ENCODE results near the gene CEACAM16.

CEACAM16 gene

GRCh38 chr19:44748426-44749254, 49.7 kb downstream of the CEACAM16 start, which contains the start of gene BCL3:
Gene BCL3 (plus strand): TSS chr19:44748708. CDS start chr19:44748791, 83 bp downstream.
- TF ChIP-seq CTCF (IDR thresholded peaks at IDR 0.05; ENCODE audit: low read depth, low read length): no peak
- DNase-seq (ENCODE audit: extremely low read depth, low read depth): peak; percentile 58

- no peak for DNase-seq (ENCODE audit: extremely low read depth, low read depth)
- TF ChIP-seq CTCF (IDR thresholded peaks at IDR 0.05; ENCODE audit: low read depth, low read length): no peak
These were observed 50.3 kb downstream of the CEACAM16 start for GRCh38 chr19:44749292-44749691.

GRCh38 chr19:44749994-44750393, 51.0 kb downstream of the CEACAM16 start:
- no peak for TF ChIP-seq CTCF (IDR thresholded peaks at IDR 0.05; ENCODE audit: low read depth, low read length)
- DNase-seq (ENCODE audit: extremely low read depth, low read depth): no peak

- no peak for DNase-seq (ENCODE audit: extremely low read depth, low read depth)
- TF ChIP-seq CTCF (IDR thresholded peaks at IDR 0.05; ENCODE audit: low read depth, low read length): no peak
These were observed 53.3 kb downstream of the CEACAM16 start for GRCh38 chr19:44752123-44752815.

GRCh38 chr19:44752816-44753625, 54.1 kb downstream of the CEACAM16 start:
- peak; percentile 92 for DNase-seq (ENCODE audit: extremely low read depth, low read depth)
- no peak for TF ChIP-seq CTCF (IDR thresholded peaks at IDR 0.05; ENCODE audit: low read depth, low read length)

GRCh38 chr19:44753626-44753931, 54.6 kb downstream of the CEACAM16 start:
- DNase-seq (ENCODE audit: extremely low read depth, low read depth): no peak
- no peak for TF ChIP-seq CTCF (IDR thresholded peaks at IDR 0.05; ENCODE audit: low read depth, low read length)

Data from AG09319 (cell line).